Uterus (tissue), 2 donors: Measurements from ENCODE around the gene ITPR1.

Experiments used
- POLR2A ChIP-seq, 2 donors: fragments of 450-650 bp; IDR thresholded peaks; one replicate each; pipeline ENCODE4 v1.6.1; 2016; ENCODE audit warnings: antibody characterized with exemption in 2 of 2, mild to moderate bottlenecking in 1 of 2, moderate library complexity in 1 of 2
- TF ChIP-seq, protein P1 (sequence below), 4 experiments: fragments of 200-600 bp in 2 of 4; fragments of 450-650 bp in 2 of 4; sonication (generic) in 2 of 4; IDR thresholded peaks; one replicate each; pipeline ENCODE4 v1.5.1; 2016 to 2019; ENCODE audit warnings: antibody characterized with exemption in 4 of 4, mild to moderate bottlenecking in 2 of 4, moderate library complexity in 1 of 4

DNA sequence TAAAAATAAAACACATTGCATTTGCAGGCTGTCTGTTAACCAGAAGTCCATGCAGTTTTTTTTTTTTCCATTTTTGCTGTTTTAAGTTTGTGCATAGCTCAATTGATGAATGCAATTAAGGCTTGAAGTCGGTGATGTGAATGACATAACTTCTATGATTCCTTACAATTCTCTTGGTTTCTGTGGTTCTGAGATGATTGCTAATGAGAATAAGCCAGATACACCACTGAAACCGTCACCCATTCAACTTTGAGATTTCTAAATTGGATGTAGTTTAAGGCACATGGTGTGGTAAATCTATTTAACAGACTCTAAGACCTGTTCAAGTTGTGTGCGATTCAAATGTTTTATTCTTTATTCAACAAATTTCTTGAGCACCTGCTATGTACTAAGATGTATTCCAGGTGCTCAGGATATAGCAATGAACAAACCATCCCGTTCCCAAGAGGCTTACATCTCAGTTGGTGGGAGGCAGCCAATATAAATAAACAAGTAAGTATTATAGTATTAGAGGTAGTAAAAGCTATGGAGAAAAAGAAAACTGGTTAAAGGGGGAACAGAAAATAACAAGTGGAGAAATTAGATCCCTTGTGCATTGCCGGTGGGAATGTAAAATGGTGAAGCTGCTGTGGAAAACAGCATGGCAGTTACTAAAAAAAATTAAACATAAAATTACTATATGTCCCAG is 4.0 kb downstream of the ITPR1 start:
- TF ChIP-seq, protein P1, sequence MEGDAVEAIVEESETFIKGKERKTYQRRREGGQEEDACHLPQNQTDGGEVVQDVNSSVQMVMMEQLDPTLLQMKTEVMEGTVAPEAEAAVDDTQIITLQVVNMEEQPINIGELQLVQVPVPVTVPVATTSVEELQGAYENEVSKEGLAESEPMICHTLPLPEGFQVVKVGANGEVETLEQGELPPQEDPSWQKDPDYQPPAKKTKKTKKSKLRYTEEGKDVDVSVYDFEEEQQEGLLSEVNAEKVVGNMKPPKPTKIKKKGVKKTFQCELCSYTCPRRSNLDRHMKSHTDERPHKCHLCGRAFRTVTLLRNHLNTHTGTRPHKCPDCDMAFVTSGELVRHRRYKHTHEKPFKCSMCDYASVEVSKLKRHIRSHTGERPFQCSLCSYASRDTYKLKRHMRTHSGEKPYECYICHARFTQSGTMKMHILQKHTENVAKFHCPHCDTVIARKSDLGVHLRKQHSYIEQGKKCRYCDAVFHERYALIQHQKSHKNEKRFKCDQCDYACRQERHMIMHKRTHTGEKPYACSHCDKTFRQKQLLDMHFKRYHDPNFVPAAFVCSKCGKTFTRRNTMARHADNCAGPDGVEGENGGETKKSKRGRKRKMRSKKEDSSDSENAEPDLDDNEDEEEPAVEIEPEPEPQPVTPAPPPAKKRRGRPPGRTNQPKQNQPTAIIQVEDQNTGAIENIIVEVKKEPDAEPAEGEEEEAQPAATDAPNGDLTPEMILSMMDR (IDR thresholded peaks at IDR 0.05): no peak
- TF ChIP-seq POLR2A (IDR thresholded peaks at IDR 0.05): no peak
